HCT116 (cell line): Measurements from ENCODE around the gene HHAT. TPM values are rescaled to one million over a fixed set of nuclear protein-coding genes. Genes with fewer than 3 reads are reported as not detected.

Experiments used
- ATAC-seq: fragments of 200-7000 bp; cut with Tn5 transposase; 2 replicates; pipeline ENCODE4 v1.9.1; 2020; ENCODE audit warnings: mild to moderate bottlenecking, moderate library complexity
- BruUV-seq: library from RNA; stranded (reverse); fragments of 400-500 nt; replicated peaks from 2 replicates; lab custom pipeline; 2021; lab: Mats Ljungman, UMichigan
- CTCF ChIA-PET: fragments of 300-600 bp; sonication (Branson Sonifier 250); formaldehyde crosslinking; loops from one replicate; lab custom pipeline; 2021; ENCODE audit warnings: antibody characterized with exemption; lab: Charles Lee
- POLR2A ChIA-PET: fragments of 300-600, 350-600 bp; sonication (Branson Sonifier 250); formaldehyde crosslinking; loops from one replicate; lab custom pipeline; 2021; ENCODE audit warnings: antibody characterized with exemption; lab: Charles Lee
- RAD21 ChIA-PET, 2 experiments: fragments of 300-600 bp; sonication (Branson Sonifier 250); formaldehyde crosslinking; loops; one replicate each; lab custom pipeline; 2023; ENCODE audit warnings: low total read pairs in 2 of 2; ENCODE audit not compliant: uncharacterized antibody in 2 of 2, unreplicated experiment in 2 of 2, low non-redundant PET in 1 of 2; lab: Charles Lee
- DNase-seq: peaks from one replicate; pipeline ENCODE4 v3.0.0-alpha.2; 2010; ENCODE audit warnings: low read depth, low spot score
- H2AFZ ChIP-seq: fragments of 200-600 bp; shearing (Covaris generic), sonication (generic); 2 replicates; pipeline ENCODE4 v1.6.1; 2017; ENCODE audit warnings: low read depth, mixed run types, mixed read lengths, antibody characterized with exemption, low read length; ENCODE audit not compliant: poor library complexity, severe bottlenecking
- H3K27ac ChIP-seq: 2 replicates; pipeline ENCODE4 v1.5.1; 2012; ENCODE audit warnings: low read depth, low read length
- H3K27me3 ChIP-seq: fragments of 200-600 bp; sonication (generic); 2 replicates; pipeline ENCODE4 v1.6.1; 2016; ENCODE audit warnings: mixed run types, low read length, mixed read lengths; ENCODE audit not compliant: insufficient read depth
- H3K36me3 ChIP-seq, 2 experiments: fragments of 200-500 bp in 1 of 2; fragments of 200-600 bp in 1 of 2; sonication (Bioruptor generic) in 1 of 2; sonication (generic) in 1 of 2; 2 replicates each; pipeline versions ENCODE4 v1.5.1 to v1.6.1; 2014 to 2016; ENCODE audit warnings: low read length in 2 of 2, inconsistent platforms in 1 of 2, mixed read lengths in 1 of 2, mixed run types in 1 of 2; ENCODE audit not compliant: insufficient read depth in 2 of 2, control insufficient read depth in 1 of 2
- H3K4me1 ChIP-seq, 2 experiments: fragments of 200-600 bp in 1 of 2; sonication (generic) in 1 of 2; 2 replicates each; pipeline versions ENCODE4 v1.5.1 to v1.6.1; 2012 to 2017; ENCODE audit warnings: low read length in 2 of 2, inconsistent platforms in 1 of 2, mild to moderate bottlenecking in 1 of 2, mixed read lengths in 1 of 2, mixed run types in 1 of 2, moderate library complexity in 1 of 2; ENCODE audit not compliant: insufficient read depth in 2 of 2, control insufficient read depth in 1 of 2
- H3K4me2 ChIP-seq: fragments of 200-600 bp; sonication (generic); 2 replicates; pipeline ENCODE4 v1.6.1; 2017; ENCODE audit warnings: mixed run types, low read length, mixed read lengths
- H3K4me3 ChIP-seq, 2 experiments: fragments of 200-600 bp in 1 of 2; sonication (generic) in 1 of 2; replicated peaks in 1 of 2; 2 replicates each; pipeline ENCODE4 v1.5.1; 2011 to 2016; ENCODE audit warnings: low read length in 2 of 2, control low read depth in 1 of 2, low read depth in 1 of 2, mild to moderate bottlenecking in 1 of 2, mixed read lengths in 1 of 2, mixed run types in 1 of 2
- H3K79me2 ChIP-seq: fragments of 200-600 bp; sonication (generic); 2 replicates; pipeline ENCODE4 v1.6.1; 2017; ENCODE audit warnings: mild to moderate bottlenecking, mixed run types, low read length, moderate library complexity, mixed read lengths; ENCODE audit not compliant: insufficient read depth
- H3K9ac ChIP-seq: fragments of 200-600 bp; sonication (generic); 2 replicates; pipeline ENCODE4 v1.6.1; 2016; ENCODE audit warnings: low read length, mixed read lengths
- H3K9me2 ChIP-seq: fragments of 200-600 bp; sonication (generic), shearing (Covaris generic); 2 replicates; pipeline ENCODE4 v1.6.1; 2017; ENCODE audit warnings: mixed run types, mild to moderate bottlenecking, moderate library complexity; ENCODE audit not compliant: insufficient read depth
- H3K9me3 ChIP-seq, 2 experiments: fragments of 200-500 bp in 1 of 2; fragments of 200-600 bp in 1 of 2; sonication (Bioruptor generic) in 1 of 2; sonication (generic) in 1 of 2; 2 replicates each; pipeline ENCODE4 v1.6.1; 2014 to 2017; ENCODE audit warnings: low read length in 2 of 2, mixed read lengths in 2 of 2, inconsistent platforms in 1 of 2, low read depth in 1 of 2, mild to moderate bottlenecking in 1 of 2, mixed run types in 1 of 2, moderate library complexity in 1 of 2; ENCODE audit not compliant: control insufficient read depth in 1 of 2, insufficient read depth in 1 of 2
- H4K20me1 ChIP-seq: fragments of 200-600 bp; sonication (generic), shearing (Covaris generic); 2 replicates; pipeline ENCODE4 v1.6.1; 2017; ENCODE audit warnings: mixed run types, mild to moderate bottlenecking, moderate library complexity; ENCODE audit not compliant: insufficient read depth
- ATF3 ChIP-seq: IDR thresholded peaks from 2 replicates; pipeline ENCODE4 v1.6.1; 2012
- CBX3 ChIP-seq: IDR thresholded peaks from 2 replicates; pipeline ENCODE4 v1.6.1; 2012; ENCODE audit warnings: low read depth
- CEBPB ChIP-seq: IDR thresholded peaks from 2 replicates; pipeline ENCODE4 v1.6.1; 2012; ENCODE audit warnings: low read depth
- ELF1 ChIP-seq: IDR thresholded peaks from 2 replicates; pipeline ENCODE4 v1.6.1; 2012; ENCODE audit warnings: low read depth, borderline replicate concordance
- EZH2 ChIP-seq: fragments of 200-600 bp; sonication (generic); IDR thresholded peaks from 2 replicates; pipeline ENCODE4 v1.6.1; 2017; ENCODE audit warnings: antibody characterized with exemption, mixed run types
- EZH2phosphoT487 ChIP-seq: fragments of 200-600 bp; IDR thresholded peaks from 2 replicates; pipeline ENCODE4 v1.6.1; 2018; ENCODE audit warnings: antibody characterized with exemption, borderline replicate concordance
- FOSL1 ChIP-seq: IDR thresholded peaks from 2 replicates; pipeline ENCODE4 v1.6.1; 2012; ENCODE audit warnings: low read depth
- JUND ChIP-seq: IDR thresholded peaks from 2 replicates; pipeline ENCODE4 v1.6.1; 2012
- POLR2A ChIP-seq: IDR thresholded peaks from 2 replicates; pipeline ENCODE4 v1.7.0; 2011; ENCODE audit warnings: borderline replicate concordance; ENCODE audit not compliant: insufficient read depth, insufficient read length; ENCODE audit errors: extremely low read depth
- POLR2AphosphoS5 ChIP-seq: IDR thresholded peaks from 2 replicates; pipeline ENCODE4 v1.6.1; 2011; ENCODE audit warnings: mild to moderate bottlenecking, low read depth, low read length, moderate library complexity
- REST ChIP-seq: IDR thresholded peaks from 2 replicates; pipeline ENCODE4 v1.6.1; 2012; ENCODE audit warnings: low read depth
- SIN3A ChIP-seq: IDR thresholded peaks from 2 replicates; pipeline ENCODE4 v1.6.1; 2012; ENCODE audit warnings: low read depth
- SP1 ChIP-seq: IDR thresholded peaks from 2 replicates; pipeline ENCODE4 v1.6.1; 2012; ENCODE audit warnings: low read depth
- TCF7L2 ChIP-seq: IDR thresholded peaks from 2 replicates; pipeline ENCODE4 v1.7.0; 2011; ENCODE audit warnings: borderline replicate concordance, inconsistent platforms; ENCODE audit not compliant: insufficient read depth, insufficient read length; ENCODE audit errors: extremely low read depth
- YY1 ChIP-seq: IDR thresholded peaks from 2 replicates; pipeline ENCODE4 v1.6.1; 2011; ENCODE audit warnings: low read length, low read depth, moderate library complexity, mild to moderate bottlenecking; ENCODE audit not compliant: insufficient replicate concordance; ENCODE audit errors: extremely low read depth
- ZBTB33 ChIP-seq: IDR thresholded peaks from 2 replicates; pipeline ENCODE4 v1.6.1; 2011; ENCODE audit warnings: mild to moderate bottlenecking, low read length, moderate library complexity; ENCODE audit not compliant: insufficient replicate concordance; ENCODE audit errors: extremely low read depth
- ZFX ChIP-seq: fragments of 450-650 bp; IDR thresholded peaks from 2 replicates; pipeline ENCODE4 v1.6.1; 2017
- ZNF274 ChIP-seq: fragments of 200-500 bp; sonication (Bioruptor generic); IDR thresholded peaks from 2 replicates; pipeline ENCODE4 v1.6.1; 2014; ENCODE audit warnings: mild to moderate bottlenecking, low read depth, low read length, inconsistent platforms
- intact Hi-C: fragments of 100-400 bp; cut with micrococcal nuclease; formaldehyde crosslinking; loops from 2 replicates; pipeline ENCODE4 v1.10.0; 2022
- total RNA-seq: library from RNA; stranded (reverse); gene quantifications from one replicate; pipeline ENCODE4 v1.2.1, GENCODE V29; 2021; ENCODE audit not compliant: unreplicated experiment
- TF ChIP-seq, protein P1 (sequence below): IDR thresholded peaks from 2 replicates; pipeline ENCODE4 v1.6.1; 2012
- TF ChIP-seq, protein P2 (sequence below), 3 experiments: fragments of 200-600 bp in 1 of 3; sonication (generic) in 1 of 3; IDR thresholded peaks in 2 of 3; conservative IDR thresholded peaks in 1 of 3; 2 replicates each; pipeline ENCODE4 v1.5.1; 2012 to 2017; ENCODE audit warnings: low read depth in 2 of 3, low read length in 2 of 3, antibody characterized with exemption in 1 of 3, borderline replicate concordance in 1 of 3, control low read depth in 1 of 3, mild to moderate bottlenecking in 1 of 3, mixed read lengths in 1 of 3, mixed run types in 1 of 3, moderate library complexity in 1 of 3; ENCODE audit not compliant: insufficient read depth in 1 of 3

Gene HHAT
- total RNA-seq, 1 experiment from 2014 or later, result 2.7 TPM

GRCh38 chr1:210557426-210558077 is 228.8 kb downstream of the HHAT start:
- Histone ChIP-seq H3K9ac (no peak overlapping the region), H3K4me2 (no peak overlapping the region), H3K9me2 (no peaks in the 10 kb centered on the region), H3K27ac (no peak overlapping the region), H3K36me3 (no peaks in the 10 kb centered on the region), H3K79me2 (no peaks in the 10 kb centered on the region), H3K9me3 (no peaks in the 10 kb centered on the region), H3K27me3 (peaks cover 18% of the 10 kb centered on the region; the same call in 1 of the 2 replicates), H4K20me1 (no peaks in the 10 kb centered on the region), H3K4me3 (no peak overlapping the region), H3K4me1 (no peaks in the 10 kb centered on the region), H2AFZ (no peak overlapping the region)
- BruUV-seq, result no TSS peak
- DNase-seq (no peak), ATAC-seq (no peak)
- RAD21 ChIA-PET, result no interaction called here
- intact Hi-C loops, result no loop called here
- POLR2A ChIA-PET, result no interaction called here
- CTCF ChIA-PET, result no interaction called here
- TF ChIP-seq, protein P1, sequence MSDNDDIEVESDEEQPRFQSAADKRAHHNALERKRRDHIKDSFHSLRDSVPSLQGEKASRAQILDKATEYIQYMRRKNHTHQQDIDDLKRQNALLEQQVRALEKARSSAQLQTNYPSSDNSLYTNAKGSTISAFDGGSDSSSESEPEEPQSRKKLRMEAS, result no peak
- TF ChIP-seq SIN3A (no peak), JUND (no peak), ZNF274 (no peak), FOSL1 (no peak), CEBPB (no peak), CBX3 (no peak), TCF7L2 (no peak), ELF1 (no peak), ZBTB33 (no peak), EZH2phosphoT487 (no peak), POLR2AphosphoS5 (no peak), POLR2A (no peak), SP1 (no peak), REST (no peak), YY1 (no peak), ZFX (no peak), EZH2 (no peak), ATF3 (no peak)
- TF ChIP-seq, protein P2, sequence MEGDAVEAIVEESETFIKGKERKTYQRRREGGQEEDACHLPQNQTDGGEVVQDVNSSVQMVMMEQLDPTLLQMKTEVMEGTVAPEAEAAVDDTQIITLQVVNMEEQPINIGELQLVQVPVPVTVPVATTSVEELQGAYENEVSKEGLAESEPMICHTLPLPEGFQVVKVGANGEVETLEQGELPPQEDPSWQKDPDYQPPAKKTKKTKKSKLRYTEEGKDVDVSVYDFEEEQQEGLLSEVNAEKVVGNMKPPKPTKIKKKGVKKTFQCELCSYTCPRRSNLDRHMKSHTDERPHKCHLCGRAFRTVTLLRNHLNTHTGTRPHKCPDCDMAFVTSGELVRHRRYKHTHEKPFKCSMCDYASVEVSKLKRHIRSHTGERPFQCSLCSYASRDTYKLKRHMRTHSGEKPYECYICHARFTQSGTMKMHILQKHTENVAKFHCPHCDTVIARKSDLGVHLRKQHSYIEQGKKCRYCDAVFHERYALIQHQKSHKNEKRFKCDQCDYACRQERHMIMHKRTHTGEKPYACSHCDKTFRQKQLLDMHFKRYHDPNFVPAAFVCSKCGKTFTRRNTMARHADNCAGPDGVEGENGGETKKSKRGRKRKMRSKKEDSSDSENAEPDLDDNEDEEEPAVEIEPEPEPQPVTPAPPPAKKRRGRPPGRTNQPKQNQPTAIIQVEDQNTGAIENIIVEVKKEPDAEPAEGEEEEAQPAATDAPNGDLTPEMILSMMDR (IDR thresholded peaks at IDR 0.05 in 2 of 3, conservative IDR thresholded peaks at IDR 0.05 in 1 of 3; ENCODE audit: borderline replicate concordance in 1 of 3, insufficient read depth in 1 of 3, low read depth in 2 of 3, low read length in 2 of 3), result no peak
